Measurements from ENCODE around the gene DAW1.

GRCh38 chr2:227855440-227855839 lies 16.0 kb upstream of the DAW1 start:
- TF ChIP-seq POLR2A (IDR thresholded peaks at IDR 0.05) (no peak), EP300 (IDR thresholded peaks at IDR 0.05) (no peak), POLR2AphosphoS5 (IDR thresholded peaks at IDR 0.05) (no peak)
- TF ChIP-seq, protein P1, sequence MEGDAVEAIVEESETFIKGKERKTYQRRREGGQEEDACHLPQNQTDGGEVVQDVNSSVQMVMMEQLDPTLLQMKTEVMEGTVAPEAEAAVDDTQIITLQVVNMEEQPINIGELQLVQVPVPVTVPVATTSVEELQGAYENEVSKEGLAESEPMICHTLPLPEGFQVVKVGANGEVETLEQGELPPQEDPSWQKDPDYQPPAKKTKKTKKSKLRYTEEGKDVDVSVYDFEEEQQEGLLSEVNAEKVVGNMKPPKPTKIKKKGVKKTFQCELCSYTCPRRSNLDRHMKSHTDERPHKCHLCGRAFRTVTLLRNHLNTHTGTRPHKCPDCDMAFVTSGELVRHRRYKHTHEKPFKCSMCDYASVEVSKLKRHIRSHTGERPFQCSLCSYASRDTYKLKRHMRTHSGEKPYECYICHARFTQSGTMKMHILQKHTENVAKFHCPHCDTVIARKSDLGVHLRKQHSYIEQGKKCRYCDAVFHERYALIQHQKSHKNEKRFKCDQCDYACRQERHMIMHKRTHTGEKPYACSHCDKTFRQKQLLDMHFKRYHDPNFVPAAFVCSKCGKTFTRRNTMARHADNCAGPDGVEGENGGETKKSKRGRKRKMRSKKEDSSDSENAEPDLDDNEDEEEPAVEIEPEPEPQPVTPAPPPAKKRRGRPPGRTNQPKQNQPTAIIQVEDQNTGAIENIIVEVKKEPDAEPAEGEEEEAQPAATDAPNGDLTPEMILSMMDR (IDR thresholded peaks at IDR 0.05): no peak

All from stomach (tissue), 4 donors.